Sciatic nerve (tissue), 2 donors: ENCODE measurements around the gene SEC31B. TPM values are rescaled to one million over a fixed set of nuclear protein-coding genes. Genes with fewer than 3 reads are reported as not detected.

Experiments used
- ATAC-seq: fragments of 200-7000 bp; cut with Tn5 transposase; one replicate; pipeline ENCODE4 v1.9.1; 2020; ENCODE audit warnings: mild to moderate bottlenecking, moderate library complexity
- DNase-seq: peaks from one replicate; pipeline ENCODE4 v3.0.0-alpha.2; 2020; ENCODE audit warnings: low spot score
- intact Hi-C: fragments of 100-400 bp; cut with DNase I; formaldehyde crosslinking; loops from one replicate; pipeline ENCODE4 v1.14.2; 2022
- total RNA-seq: library from RNA; stranded (reverse); fragmentation: NEBNext Ultra II Directional; extraction: Animal tissue kit (Norgen Biotek cat#: 25700); gene quantifications from one replicate; pipeline ENCODE4 v1.2.1, GENCODE V29; 2021
- donor health status: DM: no; HTN: no; CAD: no.
- donor health status: DM: no; HTN: no; CAD: no.

SEC31B gene
- total RNA-seq, 1 donor from 2014 or later = 20.6 TPM

DNA sequence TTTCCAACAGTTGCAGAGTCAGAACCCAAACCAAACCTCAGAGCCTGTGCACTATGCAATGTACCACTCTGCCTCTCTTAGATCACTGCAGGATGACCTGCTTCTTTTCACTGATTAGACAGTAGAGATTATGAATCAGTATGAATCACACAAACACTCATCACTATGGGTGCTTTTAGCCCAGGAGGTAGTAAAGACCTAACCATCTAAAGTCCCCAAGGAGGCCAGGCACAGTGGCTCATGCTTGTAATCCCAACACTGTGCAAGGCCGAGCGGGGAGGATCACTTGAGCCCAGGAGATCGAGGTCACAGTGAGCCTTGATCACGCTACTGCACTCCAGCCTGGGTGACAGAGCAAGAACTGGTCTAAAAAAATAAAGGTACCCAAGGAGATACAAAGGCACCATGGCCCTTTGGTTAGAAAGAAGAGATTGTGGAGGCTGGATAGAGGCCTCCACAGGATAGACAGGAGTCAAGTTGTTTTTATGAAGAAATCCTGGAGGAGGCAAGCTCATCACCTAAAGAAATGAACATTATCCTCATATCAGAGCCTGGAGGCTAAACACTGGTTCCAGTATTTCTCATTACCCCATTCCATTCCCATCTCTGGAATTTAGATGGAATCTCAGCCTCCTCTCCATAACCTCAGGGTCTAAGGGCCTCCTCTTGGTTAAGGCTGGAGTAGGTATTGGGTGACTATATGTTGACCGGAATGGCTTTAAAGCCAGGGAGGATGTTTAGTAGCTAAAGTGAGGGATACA lies 12.9 kb downstream of the SEC31B start:
- DNase-seq (no peak), ATAC-seq (no peak)
- intact Hi-C loops = no loop called here

DNA sequence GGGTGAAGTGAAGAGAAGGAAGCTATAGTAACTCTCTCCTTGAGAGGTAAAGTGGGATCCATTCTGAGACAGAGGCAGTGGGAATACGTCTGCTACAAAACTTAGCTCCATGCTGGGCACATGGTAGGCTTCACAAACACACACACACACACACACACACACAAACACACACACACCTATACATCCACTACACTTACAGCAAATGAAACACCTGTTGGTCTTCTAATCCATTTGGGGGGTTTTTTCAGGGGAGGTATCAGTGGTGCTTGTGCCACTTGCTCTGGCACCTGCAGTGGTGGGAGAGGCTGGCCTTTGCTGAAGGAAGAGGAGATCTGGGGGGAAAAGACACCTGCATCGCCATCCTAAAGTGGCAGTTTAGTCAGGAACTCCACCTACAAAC lies 14.5 kb downstream of the SEC31B start:
- no peak for DNase-seq
- no peak for ATAC-seq
- intact Hi-C loops = no loop called here

DNA sequence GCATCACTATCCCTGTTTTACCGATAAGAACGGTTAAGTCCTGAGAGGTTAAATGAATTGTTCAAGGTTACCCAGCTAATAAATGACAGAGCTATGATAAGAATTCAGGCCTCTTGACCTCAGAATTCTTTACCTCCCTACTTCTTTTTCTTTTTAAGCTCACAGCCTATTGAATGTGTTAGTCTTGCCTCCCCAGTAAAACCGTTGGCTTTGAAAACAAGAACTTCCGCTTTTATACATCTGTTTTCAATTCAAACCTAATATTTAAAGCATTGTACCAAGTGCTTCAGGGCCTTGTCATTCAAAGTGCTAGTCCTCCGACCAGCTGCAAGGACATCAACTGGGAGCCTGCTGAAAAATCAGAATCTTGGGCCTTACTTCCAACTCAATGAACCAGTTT lies 15.6 kb downstream of the SEC31B start:
- intact Hi-C loops = no loop called here
- ATAC-seq = no peak
- no peak for DNase-seq

DNA sequence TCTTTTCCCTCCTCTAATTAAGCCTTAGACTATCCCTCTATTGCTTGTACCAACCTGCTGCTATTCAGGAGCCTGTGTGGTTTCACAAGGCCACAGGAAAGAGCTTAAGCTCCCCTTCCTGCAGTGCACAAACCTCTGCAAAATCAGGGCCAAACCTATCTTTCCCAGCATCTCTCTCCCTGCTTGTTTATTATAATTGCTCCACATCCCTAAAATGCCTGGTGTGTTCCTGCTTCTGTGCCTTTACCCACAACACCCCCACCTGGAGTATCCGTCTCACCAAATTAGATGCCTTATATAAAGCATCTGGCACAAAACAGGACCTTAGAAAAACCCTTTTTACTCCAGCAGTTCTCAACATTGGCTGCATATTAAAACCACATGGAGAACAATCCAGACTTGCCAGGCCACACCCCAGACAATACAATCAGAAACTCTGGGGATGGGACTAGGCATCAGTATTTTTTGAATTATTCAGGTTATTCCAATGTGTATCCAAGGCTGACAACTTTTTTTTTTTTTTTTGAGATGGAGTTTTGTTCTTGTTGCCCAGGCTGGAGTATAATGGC lies 16.7 kb downstream of the SEC31B start:
- DNase-seq (no peak), ATAC-seq (no peak)
- intact Hi-C loops = no loop called here

DNA sequence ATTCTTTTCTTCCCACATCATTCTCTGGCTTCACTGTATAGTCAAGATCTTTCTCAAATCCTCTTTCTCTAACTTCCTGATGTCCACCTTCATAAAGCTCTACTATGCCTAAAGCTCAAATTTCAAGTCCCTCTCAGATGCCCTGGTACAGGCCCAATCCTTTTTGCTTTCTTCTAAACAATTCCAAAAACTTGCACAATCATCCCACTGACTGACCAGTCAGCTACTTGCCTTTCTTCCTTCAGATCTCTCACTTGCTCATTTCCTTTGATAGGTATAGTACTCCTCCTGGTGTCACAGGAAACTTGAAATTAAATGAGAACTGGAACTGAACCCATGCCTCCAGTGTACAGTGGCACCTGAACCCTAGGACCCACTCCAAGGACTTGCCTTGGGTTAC lies 18.2 kb downstream of the SEC31B start:
- intact Hi-C loops = no loop called here
- DNase-seq (no peak), ATAC-seq (no peak)

DNA sequence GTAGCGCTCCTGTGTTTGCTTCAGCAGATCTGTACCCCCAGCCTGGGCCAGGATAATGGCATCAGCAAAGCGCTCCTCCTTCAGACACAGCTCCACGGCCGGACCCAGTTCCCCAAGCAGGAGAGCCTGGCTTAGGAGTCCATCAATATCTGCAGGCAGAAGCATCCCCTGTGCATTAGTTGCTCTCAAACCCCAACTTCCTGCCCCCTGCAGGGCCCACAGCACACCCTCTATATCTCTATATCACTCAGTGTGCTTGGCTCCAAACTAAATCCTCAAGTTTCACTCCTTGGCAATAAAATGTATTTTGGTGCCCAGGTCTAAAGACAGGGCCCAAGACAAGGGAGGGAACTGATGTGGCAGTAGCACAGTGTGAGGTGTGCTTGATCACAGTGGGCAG lies 21.6 kb downstream of the SEC31B start:
- no peak for ATAC-seq
- intact Hi-C loops = no loop called here
- DNase-seq = no peak

DNA sequence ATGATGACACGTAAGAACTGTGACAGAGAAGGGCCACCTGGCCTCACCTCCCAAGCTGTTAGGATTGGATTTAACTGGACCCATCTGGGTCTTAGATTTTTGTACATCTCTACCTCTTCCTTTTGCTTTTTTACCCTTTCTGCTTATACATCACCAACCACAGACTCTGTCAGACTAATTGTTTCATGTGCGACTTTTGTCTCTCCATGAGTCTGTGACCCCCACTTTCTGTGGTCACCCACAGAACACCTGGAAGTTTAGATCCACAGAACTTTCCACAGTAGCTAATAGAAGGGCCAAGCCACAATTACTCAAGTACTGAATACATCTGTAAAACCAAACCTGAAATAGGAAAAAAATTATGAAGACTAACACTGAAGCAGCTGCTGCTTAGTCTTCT lies 23.1 kb downstream of the SEC31B start:
- DNase-seq = no peak
- intact Hi-C loops = no loop called here
- ATAC-seq = no peak

DNA sequence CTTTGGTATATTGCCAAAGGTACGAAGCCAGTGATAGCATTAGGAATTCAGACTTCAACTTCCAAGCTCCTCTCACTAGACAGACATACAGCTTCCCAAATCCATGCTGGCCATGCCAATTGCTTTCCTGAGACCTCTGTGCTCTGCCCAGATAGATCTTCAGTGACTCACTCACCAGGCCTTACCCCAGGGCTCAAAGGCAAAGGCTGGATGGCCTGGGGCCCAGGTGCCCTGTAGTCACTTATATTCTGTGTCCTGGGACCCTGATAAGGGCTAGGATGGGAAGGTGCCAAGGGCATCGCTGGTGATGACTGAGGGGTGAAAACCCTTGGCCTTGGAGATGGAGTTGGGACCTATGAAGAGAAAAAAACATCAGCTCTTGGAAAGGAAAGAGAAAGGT lies 29.1 kb downstream of the SEC31B start:
- intact Hi-C loops = no loop called here

DNA sequence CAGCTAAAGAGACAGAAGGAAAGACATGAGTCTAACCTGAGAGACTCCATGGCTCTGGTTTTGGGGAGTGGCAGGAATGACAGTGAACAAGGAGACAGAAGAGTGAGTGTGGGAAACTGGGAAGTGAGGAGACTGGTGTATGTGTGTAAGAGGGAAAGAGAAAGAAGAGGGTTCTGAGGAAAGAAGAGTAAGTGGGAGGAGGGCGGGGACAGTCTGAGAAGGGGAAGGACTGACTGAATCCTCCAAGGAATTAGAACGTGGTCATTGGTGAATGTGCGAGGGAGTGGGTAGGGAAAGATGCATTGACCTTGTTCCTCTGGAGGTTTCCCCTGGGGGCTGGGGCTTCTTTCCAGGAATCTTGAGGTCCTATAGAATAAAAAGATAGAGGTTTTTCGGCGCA lies 30.3 kb downstream of the SEC31B start:
- ATAC-seq (no peak), DNase-seq (no peak)
- intact Hi-C loops = no loop called here

More for the DNA sequence above, 29.1 kb downstream of the SEC31B start:
- DNase-seq (no peak), ATAC-seq (no peak)

DNA sequence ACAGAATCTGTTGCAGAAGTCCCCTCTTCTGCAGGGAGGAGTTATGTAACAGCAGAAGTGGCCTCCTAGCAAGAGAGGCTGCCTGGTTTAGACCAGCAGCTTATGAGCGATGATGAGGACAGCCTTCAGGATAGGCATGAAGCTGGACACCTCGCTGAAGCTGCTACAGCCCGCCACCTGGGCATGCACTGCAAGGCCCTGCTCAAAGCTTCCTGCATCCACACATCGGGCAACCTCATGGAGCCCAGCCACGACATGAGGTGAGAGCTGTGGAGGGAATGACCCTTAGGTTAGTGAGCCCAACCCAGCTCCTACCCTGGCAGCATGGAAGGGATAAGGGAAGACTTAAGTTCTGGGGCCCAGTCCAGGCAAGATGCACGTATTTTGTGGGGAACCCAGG lies 32.1 kb downstream of the SEC31B start:
- DNase-seq = no peak
- intact Hi-C loops = no loop called here
- no peak for ATAC-seq

DNA sequence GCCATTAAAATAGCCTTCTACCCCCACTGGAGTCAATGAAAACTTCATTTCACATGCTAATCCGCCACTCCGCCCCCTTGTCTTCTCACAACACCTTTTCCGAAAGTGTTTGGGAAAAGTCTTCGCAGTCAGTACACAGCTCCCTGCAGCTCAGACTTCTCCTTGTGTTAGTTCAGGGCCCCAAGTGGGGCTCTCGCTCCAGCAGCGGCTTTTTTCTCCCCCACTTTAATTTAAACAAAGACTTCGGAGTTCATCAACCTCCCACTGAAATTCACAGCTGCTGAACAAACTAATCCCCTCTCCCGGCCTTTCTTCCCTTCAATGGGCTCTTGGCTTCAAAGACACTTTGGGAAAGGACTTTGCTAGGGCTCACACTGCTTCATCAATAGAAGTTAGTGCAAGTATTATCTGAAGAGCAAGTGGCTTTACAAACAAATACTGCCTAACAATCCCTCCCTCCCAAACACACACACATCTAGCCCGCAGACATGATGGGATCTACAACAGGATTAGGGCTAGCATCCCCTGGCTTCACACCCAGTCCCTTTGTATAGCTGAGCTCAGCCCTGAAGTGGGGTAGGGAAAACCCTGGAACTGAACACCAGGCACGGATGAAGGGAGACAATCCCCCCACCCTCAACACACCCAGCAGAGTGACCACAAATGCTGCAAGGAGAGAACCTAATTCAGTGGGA lies 33.7 kb downstream of the SEC31B start:
- DNase-seq = no peak
- intact Hi-C loops = no loop called here
- no peak for ATAC-seq

DNA sequence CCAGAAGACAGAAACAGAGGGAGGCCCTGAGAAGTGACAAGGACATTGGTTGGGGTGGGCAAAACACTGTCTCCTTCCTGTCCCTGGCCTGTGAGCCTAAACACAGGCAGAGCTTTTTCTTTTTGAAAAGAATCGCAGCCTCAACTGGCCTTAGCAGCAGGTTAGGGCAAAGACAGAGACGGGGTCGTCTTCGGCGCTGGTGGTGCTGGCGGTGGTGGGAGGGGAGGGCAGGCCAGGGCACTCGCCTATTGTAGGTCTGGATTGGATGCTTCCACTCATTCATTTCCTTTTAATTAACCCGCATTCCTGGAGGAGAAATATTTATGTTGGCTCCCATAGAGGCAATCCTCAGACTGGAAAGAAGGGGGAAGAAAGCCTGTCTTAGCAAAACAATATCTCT lies 34.3 kb downstream of the SEC31B start:
- ATAC-seq = no peak
- DNase-seq = no peak
- intact Hi-C loops = no loop called here

DNA sequence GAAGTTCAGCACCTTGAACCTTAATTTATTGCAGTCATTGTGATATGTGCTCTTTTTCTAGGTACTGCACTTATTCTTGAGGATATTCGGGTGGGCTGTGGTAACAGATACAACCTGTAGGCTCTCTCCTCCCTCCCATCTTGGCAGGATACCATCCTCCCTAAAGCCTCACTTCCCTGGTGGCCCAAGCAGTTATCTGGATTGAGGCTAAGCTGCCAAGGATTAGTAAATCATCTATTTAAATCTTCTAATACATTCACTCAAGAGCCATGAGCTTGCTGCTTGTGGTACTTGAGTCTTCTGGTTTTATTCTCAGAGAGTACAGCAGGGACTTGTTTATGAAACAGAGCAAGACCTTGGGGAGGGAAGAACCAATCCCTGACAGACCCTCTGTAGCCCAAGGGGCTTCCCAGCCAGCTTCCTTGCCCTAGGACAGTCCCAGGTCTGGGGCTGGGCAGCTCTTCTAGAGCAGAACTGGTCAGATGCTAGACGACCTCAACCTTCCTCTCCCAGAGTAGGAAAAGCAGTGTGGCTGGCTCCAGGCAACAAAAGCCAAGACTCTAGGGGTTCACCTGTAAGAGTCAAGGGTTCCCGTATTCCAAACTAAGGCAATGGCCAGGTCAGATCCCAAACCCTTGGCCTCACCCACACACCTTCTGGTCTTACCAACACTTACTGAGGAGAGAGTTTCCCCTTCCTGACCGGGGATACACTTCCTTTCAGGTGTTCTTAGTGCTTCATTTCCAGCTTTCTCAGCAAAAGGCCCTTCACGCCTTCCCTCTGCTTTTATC lies 35.6 kb downstream of the SEC31B start:
- ATAC-seq (no peak), DNase-seq (no peak)
- intact Hi-C loops = no loop called here

DNA sequence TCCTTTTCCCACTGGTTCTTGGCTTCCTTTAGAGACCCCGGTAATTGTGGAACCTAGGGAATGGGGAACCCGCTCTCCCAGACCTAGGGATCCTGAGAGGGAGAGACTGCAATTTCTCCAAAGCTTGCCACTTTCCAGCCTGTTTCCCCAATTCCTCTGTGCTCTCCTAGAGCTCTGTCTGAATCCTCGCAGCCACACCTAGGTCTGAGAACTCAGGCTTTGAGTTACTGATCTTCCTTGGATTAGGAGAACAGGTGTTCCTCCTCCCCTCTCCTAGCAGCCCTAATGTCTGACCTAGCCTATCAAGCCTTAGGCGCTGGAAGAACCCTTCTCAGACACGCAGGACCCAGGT lies 36.9 kb downstream of the SEC31B start:
- intact Hi-C loops = no loop called here
- no peak for ATAC-seq
- DNase-seq = no peak

DNA sequence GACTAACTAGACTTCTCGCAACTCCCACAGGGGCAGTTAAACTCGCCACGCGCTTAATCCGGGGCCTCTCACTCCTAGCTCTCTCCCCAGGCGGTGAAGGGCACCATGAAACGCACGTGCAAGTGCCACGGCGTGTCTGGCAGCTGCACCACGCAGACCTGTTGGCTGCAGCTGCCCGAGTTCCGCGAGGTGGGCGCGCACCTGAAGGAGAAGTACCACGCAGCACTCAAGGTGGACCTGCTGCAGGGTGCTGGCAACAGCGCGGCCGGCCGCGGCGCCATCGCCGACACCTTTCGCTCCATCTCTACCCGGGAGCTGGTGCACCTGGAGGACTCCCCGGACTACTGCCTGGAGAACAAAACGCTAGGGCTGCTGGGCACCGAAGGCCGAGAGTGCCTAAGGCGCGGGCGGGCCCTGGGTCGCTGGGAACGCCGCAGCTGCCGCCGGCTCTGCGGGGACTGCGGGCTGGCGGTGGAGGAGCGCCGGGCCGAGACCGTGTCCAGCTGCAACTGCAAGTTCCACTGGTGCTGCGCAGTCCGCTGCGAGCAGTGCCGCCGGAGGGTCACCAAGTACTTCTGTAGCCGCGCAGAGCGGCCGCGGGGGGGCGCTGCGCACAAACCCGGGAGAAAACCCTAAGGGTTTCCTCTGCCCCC lies 37.4 kb downstream of the SEC31B start:
- DNase-seq (peak; percentile 73), ATAC-seq (peak; percentile 71)
- intact Hi-C loops = no loop called here

DNA sequence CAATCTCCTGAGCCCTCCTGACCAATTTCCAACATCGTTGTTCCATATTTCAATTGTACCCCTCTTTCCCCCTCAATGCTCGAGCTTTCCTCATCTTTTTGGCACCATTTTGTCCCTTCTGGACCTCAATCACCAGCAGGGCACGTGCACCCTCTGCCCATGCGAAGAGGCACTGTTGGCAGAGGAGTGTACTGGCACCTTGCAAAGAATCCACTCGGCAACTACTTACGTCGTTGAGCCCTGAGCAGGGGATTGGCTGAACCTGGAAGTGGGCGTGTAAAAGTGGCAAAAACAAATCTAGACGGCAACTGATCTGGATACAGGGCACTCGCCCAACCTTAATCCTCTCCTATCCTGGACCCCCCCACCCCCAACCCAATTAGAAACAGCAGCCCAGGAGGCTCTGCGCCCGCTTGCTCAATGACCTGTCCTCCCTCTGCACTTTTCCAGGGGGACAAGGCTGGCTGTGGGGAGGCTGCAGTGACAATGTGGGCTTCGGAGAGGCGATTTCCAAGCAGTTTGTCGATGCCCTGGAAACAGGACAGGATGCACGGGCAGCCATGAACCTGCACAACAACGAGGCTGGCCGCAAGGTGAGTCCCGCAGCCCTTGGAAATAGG lies 38.1 kb downstream of the SEC31B start:
- DNase-seq (peak; percentile 84), ATAC-seq (peak; percentile 98)
- intact Hi-C loops = no loop called here

DNA sequence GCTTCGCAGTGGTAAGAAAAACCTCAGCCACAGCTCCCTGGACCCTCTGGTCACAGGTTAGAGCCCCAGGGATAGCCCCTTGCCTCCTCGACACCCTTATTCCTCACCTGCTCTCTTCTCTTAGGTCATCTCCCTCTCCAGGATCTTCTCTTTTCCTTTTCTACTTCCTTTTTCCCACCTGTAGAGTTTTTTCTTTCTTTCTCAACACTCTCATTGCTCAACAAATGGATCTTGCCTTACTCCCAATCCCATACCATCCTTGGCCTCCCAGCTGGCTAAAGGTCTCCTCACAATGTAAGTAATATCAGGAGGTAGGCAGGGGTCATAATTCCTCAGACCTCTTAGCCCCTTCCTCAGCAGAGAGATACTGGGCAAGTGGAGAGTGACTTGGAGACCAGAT lies 39.7 kb downstream of the SEC31B start:
- intact Hi-C loops = no loop called here
- ATAC-seq (no peak), DNase-seq (no peak)

DNA sequence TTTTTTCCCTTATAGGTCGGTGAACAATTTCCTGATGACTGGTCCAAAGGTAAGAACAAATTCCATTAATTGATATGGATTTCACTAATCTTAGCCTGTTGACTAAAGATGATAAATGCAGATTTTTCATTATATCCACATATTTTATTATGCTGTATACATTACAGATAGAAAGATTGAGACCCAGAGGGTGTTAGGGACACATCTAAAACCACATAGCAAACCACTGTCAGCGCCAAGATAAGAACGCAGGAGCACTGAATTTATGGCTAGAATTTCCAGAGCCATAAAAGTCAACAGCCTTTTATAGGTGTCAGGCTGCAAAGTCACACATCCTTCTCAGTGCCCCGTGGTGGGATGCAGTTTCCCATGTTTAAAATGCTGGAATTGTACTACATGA lies 40.6 kb downstream of the SEC31B start:
- ATAC-seq (no peak), DNase-seq (no peak)
- intact Hi-C loops = no loop called here

DNA sequence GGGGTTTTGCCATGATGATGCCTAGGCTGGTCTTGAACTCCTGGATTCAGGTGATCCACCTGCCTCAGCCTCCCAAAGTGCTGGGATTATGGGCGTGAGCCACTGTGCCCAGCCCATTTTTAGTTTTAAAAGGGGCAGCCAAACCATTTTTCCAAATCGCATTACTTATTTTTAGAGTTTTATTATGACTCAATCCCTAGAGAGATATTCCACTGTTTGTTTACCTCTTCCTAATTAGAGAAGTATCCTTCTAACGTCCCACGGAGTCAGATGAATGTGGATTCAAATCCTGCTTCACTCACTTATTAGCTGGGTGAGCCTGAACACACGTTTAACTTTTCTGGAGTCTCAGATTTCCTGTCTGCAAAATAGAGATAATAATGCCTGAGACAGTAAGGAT lies 41.7 kb downstream of the SEC31B start:
- ATAC-seq (no peak), DNase-seq (no peak)
- intact Hi-C loops = no loop called here
